Eye (tissue), 1 donor: ENCODE measurements around the gene TMEM184A.

Experiments
- DNase-seq: peaks from one replicate; pipeline ENCODE4 v3.0.0-alpha.2; 2015

The TMEM184A gene

DNA sequence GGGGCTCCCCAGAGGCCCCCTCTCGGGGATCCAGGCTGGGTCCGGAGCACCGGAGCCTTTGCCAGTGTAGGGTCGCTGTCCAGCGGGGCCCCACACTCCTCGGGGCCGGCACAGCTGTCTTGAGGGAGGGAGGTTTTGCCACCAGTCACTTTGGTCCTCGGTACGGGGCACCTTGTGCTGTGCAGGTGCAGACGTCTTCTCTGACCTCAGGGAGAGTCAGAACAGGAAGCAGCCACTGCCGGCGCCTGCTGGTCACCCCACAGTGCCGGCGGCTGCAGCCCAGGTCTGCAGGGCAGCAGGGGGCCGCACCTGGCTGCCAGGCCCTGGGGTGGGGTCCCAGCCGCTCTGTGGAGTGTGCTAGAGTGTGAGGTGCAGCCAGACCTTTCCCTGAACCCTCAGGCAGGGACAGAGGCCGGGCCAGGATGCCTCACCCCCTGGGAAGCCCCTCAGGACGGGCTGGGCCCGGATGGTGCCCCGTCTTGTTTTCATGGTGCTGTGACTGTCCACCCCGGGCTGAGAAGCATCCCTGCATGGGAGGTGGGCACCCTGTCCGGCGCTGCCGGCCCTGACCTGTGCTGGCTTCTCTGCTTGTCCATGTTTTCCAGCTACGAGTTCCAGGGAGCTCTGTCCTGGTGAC, 17.3 kb downstream of the TMEM184A start:
- peak; percentile 33 for DNase-seq

DNA sequence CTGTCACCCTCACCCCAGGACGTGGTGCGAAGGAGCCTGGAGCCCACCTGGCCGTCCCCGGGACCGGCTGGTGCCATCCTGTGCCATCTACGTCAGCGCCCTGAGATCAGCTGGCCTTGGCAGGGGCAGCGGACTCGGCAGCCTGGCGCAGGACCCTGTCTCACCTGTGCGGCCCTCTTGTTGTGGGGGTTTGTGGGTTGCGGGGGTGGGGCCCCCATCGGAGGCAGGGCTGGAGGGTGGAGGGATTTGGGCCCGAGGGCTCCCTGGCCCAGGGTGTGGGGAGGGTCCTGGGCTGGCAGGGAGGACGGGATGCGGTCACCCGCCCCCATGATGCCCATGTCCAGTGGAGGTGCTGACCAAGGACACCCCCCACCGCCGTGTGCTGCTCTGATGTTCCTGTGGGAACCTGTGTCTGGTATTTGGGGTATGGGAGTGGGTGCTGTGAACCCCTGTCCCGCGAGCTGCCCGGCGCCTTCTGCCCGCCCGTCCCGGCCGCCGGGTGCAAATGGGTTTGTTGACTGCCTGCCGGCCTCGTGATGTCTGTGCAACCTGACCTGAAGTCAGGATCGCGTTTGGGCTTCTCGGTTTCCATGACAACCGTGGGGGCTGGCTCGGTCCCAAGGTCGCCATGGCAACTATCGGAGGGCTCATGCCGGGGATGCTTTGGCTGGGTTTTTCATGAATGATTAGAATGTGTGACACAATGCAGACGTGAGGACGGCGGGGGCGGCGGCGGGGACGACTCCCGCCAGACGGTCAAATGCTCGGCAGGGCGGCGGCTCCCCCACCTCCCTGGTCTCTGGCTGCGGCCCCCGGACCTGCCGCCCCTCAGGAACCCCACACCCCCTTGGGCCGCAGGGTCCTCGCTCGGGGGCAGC, 18.2 kb downstream of the TMEM184A start:
- peak; percentile 97 for DNase-seq

DNA sequence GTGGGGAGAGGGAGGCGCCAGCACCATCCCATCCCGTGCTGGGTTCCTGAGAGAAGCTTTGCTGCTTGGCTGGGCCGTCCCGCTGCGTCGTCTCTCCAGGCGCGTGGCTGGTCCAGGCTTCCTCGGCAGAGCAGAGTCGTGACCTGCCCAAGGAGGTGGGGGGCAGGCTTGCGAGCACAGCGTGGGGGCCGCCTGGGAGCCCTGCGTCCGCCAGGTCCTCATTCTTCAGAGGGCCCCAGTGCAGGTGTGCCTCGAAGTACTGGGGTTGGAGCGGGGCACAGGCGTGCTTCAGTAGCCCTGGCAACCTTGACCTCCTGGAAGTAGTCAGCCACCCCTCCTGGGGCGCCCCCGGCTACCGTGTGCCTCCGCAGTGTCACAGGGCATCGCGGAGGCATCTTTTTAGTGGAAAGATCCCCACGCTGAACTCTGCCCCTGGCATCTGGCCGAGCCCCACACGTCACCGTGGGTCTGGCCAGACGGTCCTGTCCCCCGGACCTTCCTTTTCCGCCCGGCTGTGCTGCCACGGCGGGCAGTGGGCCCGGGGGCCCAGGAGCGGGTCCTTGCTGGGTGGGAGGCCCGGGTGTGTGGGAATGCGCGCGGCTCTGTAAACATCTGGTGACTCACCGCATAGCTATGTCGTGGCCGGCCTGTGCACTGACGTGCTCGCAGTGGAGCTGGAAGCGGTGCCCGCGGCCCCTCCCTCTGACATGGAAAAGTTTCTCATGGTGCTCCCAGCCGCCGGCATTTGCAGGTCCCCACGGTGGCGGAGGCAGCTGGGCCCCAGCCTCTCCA, 19.1 kb downstream of the TMEM184A start:
- peak; percentile 96 for DNase-seq

DNA sequence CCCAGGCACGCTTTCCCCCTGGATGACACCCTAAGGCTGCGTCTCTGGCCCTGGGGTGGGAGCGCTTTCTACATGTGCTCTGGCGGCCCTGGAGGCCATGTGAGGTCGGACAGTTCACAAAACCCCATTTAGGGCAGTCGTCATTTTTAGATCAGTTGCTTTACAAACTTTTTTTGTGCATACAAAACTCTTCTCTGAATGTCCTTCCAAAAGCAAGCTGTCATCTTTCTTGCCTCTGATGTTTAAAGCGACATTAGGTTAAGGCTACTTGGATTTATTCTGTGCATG, 19.6 kb downstream of the TMEM184A start:
- no peak for DNase-seq

DNA sequence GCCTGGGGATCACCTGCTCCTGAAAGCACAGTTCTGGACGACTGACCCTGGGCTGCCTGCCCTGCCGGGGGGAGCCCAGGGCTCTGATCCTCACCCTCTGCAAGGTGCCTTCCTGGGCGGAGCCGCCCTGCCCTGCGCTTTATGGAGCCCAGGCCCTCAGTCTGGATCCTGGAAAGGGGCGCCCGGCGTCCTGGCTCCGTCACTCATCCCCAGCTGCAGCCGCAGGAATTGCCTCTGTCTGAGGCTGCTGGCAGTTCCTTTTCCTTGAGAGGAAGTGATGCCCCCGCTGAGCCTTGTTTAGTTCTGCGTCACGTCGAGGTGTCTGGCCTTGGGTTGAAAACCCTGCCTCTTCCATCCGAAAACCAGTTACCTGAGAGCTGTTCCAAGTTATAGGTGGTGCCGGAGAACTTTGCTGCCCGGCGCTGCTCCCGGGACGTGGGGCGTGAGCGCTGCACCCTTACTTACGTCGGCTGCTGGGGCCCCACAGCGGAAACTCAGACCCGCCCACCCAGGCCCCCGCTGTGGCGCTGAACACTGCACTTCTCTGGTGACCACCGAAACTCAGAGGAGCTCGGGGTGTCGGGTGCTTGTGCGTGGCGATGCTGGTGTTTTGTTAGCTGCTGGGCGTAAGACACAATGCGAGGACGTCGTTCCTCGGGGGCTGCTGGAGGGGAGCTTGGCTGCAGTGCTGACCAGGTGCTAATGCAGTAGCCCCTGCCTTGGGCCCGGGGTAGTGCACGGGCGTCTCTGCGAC, 20.1 kb downstream of the TMEM184A start:
- DNase-seq, result no peak

DNA sequence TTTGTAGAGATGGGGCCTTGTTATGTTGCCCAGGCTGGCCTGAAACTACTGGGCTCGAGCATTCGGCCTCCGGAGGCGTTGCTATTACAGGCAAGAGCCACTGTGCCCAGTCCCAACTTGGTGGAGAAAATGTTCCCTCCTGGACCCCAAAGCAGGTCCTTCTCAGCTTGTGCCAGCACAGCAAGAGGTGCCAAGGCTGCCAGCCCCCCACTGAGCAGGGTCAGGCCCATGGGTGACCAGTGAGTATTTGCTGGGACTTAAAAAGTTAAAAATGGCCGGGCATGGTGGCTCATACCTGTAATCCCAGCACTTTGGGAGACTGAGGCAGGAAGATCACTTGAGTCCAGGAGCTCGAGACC, 20.9 kb downstream of the TMEM184A start:
- no peak for DNase-seq

DNA sequence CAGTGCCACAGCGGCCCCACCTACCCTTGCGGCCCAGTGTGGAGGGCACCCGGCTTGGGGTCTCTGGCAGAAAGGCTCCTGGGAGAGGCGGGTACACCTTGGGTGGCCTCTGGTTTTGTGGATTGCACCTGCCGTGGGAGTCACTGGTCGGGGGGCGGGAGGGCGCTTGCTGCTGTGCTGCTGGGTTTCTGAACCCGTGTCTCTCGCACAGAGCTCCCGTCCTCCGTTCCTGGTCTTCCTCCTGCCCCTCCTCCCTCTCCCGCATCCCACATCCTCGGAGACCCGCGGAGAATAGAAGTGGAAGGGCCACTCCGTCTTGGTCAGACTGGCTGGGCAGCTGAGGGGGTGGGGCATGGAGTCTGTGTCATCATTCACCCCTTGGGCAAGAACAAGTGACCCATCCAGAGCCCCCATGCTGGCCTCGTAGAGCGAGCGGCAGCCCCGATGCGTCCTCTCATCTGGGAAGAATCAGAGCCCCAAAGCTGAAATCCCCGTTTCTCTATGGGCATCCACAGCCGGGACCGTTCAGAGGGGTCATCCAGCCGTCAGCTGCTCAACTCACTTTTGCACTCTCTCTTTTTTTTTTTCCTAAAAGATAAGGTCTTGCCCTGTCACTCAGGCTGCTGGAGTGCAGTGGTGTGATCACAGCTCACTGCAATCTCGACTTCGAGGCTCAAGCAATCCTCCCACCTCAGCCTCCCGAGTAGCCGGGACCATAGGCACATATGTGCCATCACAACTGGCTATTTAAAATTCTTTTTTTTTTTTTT, 21.5 kb downstream of the TMEM184A start:
- DNase-seq, result no peak

DNA sequence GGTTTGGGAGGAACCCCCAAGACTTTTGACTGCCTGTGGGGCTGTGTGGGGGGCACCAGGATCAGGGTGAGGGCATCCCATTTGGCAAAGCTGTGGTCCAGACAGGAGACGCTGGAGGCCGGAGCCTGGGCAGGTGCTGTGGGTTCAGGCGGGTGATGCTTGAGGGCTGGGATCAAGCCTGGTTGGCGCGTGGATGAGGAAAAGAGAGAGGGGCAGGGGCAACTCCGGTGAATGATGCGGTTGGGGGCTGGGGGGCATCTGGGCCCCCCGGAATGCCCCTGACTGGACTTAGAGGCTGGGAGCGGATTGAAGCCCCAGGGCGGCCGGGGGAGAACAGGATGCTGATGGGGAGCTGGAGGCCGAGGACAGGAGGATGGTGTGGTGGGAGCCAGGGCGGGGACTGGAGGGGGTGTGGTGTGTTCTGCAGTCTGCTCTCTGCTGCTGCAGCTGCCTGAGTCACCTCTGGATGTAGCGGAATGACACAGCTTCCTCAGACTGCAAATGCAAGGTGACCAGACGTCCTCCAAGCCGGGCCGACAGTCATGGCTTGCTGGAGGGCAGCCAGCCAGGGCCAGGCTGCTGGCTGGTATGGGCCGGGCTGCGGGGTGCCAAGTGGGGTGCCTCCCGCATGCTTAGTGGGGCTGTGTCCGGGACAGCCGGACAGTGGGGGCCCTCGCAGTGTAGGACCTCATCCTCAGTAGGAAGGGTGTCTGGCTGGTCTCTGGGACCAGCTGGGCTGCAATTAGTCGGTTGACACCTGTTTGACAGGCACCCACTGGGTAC, 22.3 kb downstream of the TMEM184A start:
- peak; percentile 31 for DNase-seq

DNA sequence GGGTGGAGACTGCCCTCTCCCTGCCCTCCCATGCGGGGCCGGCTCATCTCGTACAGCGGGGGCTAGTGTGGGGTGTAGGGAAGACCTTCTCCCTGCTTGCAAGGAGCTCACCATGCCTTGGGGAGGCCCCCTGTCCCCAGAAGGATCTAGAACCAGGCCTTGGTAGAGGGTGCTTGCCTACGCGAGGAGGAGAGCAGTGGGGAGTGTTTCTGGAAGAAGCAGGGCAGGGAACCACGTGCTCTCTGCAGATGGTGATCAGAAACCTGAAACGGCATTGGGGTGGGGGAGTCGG, 22.8 kb downstream of the TMEM184A start:
- DNase-seq, result no peak

DNA sequence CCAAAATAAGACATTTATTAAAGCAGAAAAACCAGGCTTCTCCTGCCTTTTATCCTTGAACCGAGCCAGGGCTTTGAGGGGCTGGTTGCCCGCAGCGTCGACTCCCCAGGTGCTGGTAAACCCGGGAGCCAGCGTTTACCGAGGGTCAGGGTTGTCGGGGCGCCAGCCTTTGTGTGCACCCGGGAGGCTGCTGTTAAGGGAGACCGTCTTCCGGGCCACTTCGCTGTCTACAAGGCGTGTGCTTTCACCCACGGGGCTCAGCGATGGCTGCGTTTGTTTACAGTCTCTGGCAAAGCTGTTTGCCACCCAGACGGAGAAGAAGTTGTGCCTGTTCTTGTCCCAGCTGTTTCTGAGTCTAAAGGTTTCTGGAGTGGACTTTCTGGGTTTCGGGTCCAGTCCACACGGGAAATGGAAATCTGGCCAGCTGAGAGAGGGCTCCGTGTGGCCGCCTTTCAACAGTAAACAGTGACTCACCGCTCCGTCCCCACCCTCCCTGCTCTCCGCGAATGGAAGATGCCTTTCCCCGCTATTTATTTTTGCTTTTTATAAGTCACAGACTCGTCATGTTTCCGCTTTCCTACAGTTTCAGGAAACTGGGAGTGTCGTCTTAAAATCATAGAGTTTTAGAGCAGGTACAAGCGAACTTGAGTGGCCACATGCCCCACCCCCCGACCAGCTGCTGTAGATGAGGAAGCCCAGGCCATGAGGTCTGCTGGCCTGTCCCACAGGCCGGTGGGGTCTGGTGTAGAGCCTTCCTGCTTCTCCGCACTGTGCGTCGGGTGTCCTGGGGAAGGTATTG, 23.4 kb downstream of the TMEM184A start:
- peak; percentile 67 for DNase-seq

DNA sequence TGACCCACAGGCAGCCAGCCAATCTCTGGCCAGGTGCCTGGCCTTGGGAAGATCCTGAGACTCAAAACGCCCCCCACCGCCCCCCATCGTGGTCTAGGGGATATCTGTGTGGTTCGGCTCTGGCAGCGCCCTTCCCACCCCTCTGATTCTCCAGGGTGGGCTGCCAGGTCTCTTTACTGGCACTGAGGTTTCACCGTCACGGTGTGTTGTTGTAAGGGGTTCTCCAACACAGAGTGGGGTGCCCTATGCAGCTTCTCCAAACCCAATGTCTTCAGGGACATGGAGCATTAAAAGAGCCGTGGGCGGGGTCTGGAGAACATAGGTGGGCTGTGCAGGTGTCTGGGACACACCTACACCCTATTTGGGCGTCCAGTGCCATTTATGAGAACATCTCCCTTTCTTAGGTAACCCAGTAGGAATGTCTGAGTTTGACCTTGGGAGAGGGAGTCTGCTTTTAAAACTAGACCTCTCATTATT, 24.0 kb downstream of the TMEM184A start:
- DNase-seq, result no peak

DNA sequence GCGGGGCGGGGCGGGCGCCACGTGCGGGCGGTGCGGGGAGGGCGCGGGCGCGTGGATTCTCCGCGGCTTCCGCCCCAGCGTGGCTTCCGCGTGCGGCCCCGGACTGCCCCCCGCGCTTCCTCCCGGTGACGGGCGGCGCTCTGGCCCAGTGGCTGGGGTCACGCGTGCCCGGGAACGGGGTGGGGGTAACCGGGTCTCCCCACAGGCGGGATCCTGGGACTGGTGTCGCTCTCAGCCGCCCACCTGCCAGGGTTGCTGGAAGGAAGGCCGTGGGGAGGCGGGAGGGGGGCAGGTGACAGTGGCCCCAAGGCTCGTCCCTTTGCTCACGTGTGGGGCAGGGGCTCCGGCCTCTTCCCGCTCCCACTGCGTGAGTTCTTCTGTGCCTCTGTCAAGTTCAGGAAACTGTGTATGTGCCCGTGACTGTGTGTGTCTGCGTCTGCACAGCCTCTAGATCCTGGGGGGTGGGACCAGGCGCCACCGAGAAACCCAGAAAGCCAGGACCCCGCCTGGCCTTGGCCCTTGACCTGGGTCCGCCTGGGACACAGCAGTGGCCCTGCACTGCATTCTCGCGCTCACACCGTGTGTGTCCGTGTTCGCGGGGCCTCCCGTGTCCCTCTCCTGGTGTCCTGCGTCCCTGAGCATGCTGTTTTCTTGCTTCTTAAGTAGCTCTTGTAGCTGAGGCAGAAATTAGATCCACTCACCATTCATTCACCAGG, 24.6 kb downstream of the TMEM184A start:
- DNase-seq, result peak; percentile 56

DNA sequence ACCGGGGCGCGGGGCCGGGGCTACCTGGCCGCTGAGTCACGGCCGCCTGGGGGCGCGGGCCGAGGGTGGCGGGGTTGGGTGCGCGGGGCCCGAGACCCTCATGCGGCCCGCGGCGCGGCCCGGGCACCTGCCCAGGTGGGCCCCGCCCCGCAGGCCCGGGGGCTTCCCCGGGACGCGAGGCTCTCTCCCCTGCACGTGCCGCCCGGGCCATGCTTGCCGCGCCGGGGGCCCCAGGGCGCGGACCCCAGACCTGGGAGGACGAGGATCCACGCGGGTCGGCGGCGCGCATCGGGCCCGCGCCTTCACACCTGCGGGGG, 25.1 kb downstream of the TMEM184A start:
- no peak for DNase-seq

DNA sequence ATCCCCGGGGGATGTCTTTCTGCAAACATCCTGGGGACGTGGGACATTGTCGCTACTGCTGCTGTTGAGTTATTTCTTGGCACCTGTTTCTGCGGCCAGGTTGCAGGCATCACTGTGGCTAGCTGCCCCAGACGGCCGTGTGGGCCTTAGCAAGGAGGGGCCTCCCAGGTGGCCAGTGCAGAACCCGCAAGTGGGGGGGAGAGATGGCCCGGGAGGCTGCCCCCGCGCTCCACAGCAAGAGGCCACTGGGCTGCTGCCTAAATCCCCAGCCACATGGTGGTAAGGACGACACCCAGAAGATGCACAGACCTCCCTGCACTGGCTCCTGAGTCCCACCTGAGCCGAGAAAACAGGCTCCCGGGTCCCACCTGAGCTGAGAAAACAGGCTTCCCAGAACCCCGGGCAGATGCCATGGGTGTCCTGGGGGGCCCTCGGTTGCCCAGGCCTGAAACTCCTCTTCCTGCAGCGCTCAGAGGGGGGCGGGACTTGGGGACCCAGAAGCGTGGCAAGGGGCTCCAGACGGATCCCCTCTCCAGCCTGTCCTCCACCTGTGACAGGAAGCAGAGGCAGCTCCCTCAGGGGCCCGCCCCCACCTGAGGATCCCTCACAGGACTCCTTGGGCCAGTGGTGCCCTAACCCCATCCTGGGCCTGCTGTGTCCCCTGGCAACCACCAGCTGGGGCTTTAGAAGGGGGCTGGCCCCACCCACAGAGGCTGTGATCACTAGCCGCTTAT, 26.5 kb downstream of the TMEM184A start:
- DNase-seq, result no peak

DNA sequence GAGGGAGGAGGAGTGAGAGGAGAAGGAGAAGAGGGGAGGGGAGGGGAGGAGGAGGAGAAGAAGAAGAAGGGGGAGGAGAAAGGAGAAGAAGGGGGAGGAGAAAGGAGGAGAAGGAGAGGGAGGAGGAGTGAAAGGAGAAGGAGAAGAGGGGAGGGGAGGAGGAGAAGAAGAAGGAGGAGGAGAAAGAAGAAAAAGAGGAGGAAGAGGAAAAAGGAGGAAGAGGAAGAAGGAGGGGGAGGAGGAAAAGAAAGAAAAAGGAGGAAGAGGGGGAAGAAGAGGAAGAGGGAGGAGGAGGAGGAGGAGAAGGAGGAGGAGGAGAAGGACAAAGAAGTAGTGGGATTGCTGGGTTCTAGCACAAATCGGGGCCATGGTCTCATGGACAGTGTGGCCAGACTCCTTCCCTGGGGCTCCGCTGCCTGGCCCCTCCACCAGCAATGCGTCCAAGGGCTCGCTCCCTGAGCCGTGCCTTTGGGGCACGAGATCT, 29.7 kb downstream of the TMEM184A start:
- no peak for DNase-seq

DNA sequence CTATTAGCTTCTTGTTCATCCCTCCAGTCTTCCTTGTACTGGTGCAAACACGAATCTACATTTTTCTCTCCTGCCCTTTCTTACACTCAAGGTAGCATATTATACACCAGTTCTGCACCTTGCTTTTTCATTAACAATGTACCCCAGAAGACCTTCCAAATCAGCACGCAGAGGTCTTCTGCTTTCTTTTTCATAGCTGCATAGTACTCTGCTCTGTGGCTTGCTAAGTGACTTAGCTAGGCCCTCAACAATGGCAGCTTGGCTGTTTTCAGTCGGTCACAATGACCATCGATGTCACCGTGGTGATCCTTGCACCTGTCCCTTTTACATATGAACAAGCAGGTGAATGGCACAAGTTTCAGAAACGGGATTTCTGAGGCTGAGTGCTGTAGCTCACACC, 30.6 kb downstream of the TMEM184A start:
- no peak for DNase-seq

DNA sequence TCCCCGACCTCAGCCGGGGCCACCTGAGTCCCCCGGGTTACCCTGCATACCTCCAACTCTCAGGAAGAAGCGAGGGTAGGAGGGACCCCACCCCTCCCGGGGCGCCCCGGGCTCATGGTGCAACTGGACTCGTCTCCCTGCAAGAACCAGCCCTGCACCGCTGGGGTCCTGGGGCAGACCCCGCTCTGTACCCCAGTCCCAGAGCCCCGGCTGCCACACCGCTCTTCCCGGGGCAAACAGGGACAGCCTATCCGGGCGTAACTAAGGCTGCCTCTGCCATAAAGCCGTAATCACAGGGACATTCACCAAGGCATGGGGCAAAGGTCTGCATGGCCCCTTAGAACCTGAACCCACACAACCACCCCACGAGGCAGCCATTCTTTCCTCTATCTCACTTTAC, 32.2 kb downstream of the TMEM184A start:
- no peak for DNase-seq

DNA sequence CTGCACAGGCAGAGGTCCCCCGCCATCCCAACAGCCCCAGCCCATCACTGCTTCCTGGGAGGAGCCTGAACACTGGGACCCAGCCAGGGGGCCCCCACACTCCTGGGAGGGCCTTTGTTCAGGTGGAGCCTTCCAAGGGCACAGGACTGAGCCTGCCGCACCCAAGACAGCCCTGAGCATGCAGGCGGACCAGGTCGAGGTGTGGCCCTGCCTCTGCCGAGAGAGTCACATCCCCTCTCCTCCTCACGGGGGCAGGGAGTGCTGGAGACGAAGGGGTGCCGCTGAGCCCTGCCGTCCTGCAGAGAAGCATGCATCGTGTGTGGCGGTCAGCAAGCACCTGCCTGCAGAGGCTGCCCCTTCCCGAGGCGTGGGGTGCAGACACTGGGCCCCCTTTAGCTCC, 32.8 kb downstream of the TMEM184A start:
- DNase-seq, result no peak

DNA sequence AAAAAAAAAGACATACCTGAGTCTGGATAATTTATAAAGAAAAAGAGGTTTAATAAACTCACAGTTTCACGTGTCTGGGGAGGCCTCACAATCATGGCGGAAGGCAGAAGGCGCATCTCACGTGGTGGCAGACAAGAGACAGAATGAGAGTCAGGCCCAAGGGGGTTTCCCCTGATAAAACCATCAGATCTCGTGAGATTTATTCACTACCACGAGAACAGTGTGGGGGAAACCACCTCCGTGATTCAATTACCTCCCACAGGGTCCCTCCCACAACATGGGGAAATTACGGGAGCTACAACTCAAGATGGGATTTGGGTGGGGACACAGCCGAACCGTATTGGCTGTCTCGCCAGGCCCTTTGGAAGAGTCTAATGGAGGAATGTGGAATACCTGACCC, 34.5 kb downstream of the TMEM184A start:
- DNase-seq, result no peak
